ENCODE measurements around the gene FLRT3.

FLRT3 gene

DNA sequence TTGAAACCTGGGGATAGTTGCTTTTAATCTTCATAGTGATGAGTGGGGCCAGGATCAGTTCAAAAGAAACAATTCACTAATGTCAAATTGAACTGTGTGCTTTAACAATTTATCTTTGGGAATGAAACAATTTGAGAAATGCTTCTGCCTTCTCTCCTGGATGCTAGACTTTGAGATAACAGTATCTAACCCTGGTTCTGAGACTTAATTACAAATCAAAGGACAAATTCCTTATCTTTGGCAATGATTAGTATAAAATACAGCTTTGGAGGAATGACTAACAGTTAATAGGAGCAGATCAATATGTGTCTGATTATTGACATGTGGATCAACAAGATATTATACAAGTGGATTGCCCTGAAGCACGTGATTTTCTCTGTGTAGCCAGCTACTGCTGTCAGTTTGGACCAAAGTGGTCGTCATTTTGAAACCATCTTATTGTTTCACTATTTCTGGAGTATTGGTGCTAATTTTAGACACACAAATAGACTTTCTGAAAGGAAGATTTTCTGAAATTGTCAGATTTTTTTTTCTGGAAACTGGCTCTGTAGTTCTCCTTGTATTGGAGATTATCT lies 6.2 kb upstream of the FLRT3 start:
- no peak for DNase-seq (ENCODE audit: low read depth)
- in situ Hi-C loops (cut with HindIII; ENCODE audit: low sequenced_read_pairs): no loop called here
- no peak overlapping the region for H3K4me3 ChIP-seq (ENCODE audit: low read depth, low read length)
- TF ChIP-seq, protein P1, sequence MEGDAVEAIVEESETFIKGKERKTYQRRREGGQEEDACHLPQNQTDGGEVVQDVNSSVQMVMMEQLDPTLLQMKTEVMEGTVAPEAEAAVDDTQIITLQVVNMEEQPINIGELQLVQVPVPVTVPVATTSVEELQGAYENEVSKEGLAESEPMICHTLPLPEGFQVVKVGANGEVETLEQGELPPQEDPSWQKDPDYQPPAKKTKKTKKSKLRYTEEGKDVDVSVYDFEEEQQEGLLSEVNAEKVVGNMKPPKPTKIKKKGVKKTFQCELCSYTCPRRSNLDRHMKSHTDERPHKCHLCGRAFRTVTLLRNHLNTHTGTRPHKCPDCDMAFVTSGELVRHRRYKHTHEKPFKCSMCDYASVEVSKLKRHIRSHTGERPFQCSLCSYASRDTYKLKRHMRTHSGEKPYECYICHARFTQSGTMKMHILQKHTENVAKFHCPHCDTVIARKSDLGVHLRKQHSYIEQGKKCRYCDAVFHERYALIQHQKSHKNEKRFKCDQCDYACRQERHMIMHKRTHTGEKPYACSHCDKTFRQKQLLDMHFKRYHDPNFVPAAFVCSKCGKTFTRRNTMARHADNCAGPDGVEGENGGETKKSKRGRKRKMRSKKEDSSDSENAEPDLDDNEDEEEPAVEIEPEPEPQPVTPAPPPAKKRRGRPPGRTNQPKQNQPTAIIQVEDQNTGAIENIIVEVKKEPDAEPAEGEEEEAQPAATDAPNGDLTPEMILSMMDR (IDR thresholded peaks at IDR 0.05; ENCODE audit: low read depth, low read length, missing control alignments): no peak

DNA sequence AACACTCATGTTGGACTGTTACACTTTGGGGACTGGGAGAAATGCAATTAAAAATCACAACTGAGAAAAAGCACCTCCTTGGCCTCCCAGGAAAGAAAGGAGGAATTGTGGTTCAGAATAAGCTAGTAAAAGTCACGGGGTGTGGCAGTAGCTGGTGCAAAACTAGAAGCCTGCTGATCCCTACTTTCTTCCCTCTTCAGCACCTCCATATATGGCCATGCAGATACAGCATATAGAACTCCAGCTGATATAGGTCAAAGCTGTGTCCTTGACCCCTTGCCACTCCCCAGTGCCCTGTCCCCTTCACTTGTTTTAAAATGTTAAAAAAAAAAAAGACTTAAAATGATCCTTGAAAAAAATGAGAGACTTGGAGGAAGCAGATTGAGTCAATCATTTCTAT lies 5.5 kb upstream of the FLRT3 start:
- in situ Hi-C loops (cut with HindIII; ENCODE audit: low sequenced_read_pairs): no loop called here
- no peak for DNase-seq (ENCODE audit: low read depth)
- TF ChIP-seq, protein P1 (IDR thresholded peaks at IDR 0.05; ENCODE audit: low read depth, low read length, missing control alignments): no peak
- no peak overlapping the region for H3K4me3 ChIP-seq (ENCODE audit: low read depth, low read length)

DNA sequence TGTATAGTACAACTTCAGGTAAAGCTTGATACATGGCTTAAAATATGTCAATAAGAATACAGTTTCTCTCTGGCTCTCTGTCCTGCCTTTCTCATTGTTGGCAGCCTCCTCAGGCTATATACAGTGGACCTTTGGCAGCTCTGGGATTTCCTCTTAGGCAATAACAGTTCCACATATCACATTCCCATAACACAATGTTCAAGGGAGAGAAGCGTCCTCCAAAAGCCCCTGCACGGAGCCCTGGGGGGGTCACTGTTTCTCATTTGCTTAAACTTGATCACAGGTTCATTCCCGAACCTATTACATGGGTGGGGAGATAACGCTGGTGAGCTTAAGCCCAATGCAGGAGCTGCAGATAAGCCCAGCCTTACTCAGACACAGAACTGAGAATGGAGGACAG lies 4.4 kb upstream of the FLRT3 start:
- TF ChIP-seq, protein P1 (IDR thresholded peaks at IDR 0.05; ENCODE audit: low read depth, low read length, missing control alignments): no peak
- in situ Hi-C loops (cut with HindIII; ENCODE audit: low sequenced_read_pairs): no loop called here
- no peak overlapping the region for H3K4me3 ChIP-seq (ENCODE audit: low read depth, low read length)
- DNase-seq (ENCODE audit: low read depth): no peak

DNA sequence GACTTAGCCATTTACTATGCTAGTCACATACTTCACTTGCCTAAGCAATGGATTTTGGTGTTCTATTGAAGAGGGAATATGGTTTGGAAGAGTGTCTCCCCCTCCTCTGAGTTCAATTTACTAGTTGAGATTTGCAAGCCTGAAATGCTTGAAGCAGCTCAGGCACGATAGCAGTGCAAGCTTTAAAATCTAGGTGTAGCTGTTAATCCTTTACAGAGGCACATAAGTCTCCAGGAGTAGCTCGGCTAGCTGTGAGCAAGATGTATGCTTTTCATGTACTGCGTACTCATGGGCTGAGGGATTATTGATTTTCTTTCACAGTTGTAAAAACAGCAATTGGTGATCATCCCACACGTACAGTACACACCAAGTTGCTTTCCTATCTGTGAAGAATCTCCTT lies 726 bp downstream of the FLRT3 start:
- in situ Hi-C loops (cut with HindIII; ENCODE audit: low sequenced_read_pairs): no loop called here
- DNase-seq (ENCODE audit: low read depth): no peak
- TF ChIP-seq, protein P1 (IDR thresholded peaks at IDR 0.05; ENCODE audit: low read depth, low read length, missing control alignments): no peak
- peak overlapping the region; percentile 45 for H3K4me3 ChIP-seq (ENCODE audit: low read depth, low read length)

DNA sequence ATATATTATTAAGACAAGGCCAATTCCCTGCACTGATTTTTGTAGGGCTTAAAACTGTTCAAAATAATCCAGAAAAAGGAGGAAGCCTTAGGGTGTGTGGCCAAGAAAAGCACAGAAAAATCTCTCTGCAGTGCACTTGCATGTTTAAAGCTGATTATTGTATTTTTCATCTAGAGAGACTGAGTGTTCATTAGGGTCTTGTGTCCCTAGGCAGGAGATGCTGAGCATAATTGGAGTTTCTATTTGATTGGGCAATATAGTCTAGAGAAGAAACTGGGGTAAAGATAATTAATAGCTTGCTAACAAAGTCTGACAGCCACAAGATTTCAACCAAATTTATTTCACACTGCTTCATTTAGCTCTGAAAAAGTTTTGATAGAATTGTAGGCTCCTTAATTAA lies 2.4 kb downstream of the FLRT3 start:
- in situ Hi-C loops (cut with HindIII; ENCODE audit: low sequenced_read_pairs): no loop called here
- TF ChIP-seq, protein P1 (IDR thresholded peaks at IDR 0.05; ENCODE audit: low read depth, low read length, missing control alignments): no peak
- no peak for DNase-seq (ENCODE audit: low read depth)
- H3K4me3 ChIP-seq (ENCODE audit: low read depth, low read length): no peak overlapping the region

DNA sequence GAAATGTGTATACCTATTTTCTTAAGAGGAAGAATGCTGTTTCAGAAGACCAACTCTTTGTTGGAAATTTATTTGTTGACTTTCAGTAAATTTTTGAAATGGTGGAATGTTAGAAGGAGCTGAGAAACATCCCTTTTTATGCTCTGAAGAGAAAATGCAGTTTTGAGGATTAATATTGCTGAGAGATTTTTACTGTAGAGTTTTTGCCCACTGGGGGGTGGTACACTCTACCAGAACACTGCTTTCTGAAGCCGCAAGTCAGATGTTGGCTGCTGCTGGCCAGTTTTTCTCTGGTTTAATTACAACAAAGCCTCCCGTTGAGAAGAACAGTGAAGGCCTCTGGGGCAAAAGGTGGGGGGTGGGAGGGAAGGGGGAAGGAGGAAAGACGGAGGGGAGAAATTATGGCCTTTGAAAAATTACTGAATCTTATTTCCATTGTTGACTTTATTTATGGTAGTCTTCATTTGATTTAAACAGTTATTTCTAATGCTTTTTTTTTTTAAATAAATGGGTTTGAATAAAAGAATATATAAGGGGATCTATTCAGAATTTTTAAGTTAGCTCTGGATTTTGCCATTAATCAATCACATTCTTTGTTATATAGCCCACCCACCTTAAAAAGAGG lies 3.0 kb downstream of the FLRT3 start:
- DNase-seq (ENCODE audit: low read depth): peak; percentile 55
- TF ChIP-seq, protein P1 (IDR thresholded peaks at IDR 0.05; ENCODE audit: low read depth, low read length, missing control alignments): peak; percentile 61
- in situ Hi-C loops (cut with HindIII; ENCODE audit: low sequenced_read_pairs): no loop called here
- H3K4me3 ChIP-seq (ENCODE audit: low read depth, low read length): no peak overlapping the region
